Keratinocyte (primary cell): ENCODE results near the gene BTG2.

Source experiments
- CTCF ChIP-seq, 3 experiments: IDR thresholded peaks in 1 of 3; conservative IDR thresholded peaks in 1 of 3; optimal IDR thresholded peaks in 1 of 3; 2 replicates in 2 of 3; 3 replicates in 1 of 3; pipeline versions ENCODE3 to v1.5.1; 2011; ENCODE audit warnings: low read length in 3 of 3, mild to moderate bottlenecking in 3 of 3, moderate library complexity in 2 of 3, control low read depth in 1 of 3, inconsistent platforms in 1 of 3; ENCODE audit not compliant: insufficient read depth in 2 of 3; ENCODE audit errors: extremely low read depth in 1 of 3
- EZH2 ChIP-seq: IDR thresholded peaks from one replicate; pipeline ENCODE4 v1.6.1; 2012; ENCODE audit warnings: inconsistent platforms, mild to moderate bottlenecking, low read length, moderate library complexity

GRCh38 chr1:203324105-203325025 is 19.0 kb downstream of the BTG2 start:
- TF ChIP-seq CTCF (optimal IDR thresholded peaks at IDR 0.05 in 1 of 3, IDR thresholded peaks at IDR 0.05 in 1 of 3, conservative IDR thresholded peaks at IDR 0.05 in 1 of 3; ENCODE audit: extremely low read depth in 1 of 3, insufficient read depth in 2 of 3, low read length in 3 of 3) (no peak), EZH2 (no peak)
